WTC11 (cell line): ENCODE results near the gene CAPN2. TPM values are rescaled to one million over a fixed set of nuclear protein-coding genes. Genes with fewer than 3 reads are reported as not detected.

Experiments used
- ATAC-seq: fragments of 200-7000 bp; cut with Tn5 transposase; 2 replicates; pipeline ENCODE4 v1.10.0; 2021; ENCODE audit warnings: mild to moderate bottlenecking, moderate library complexity
- CTCF ChIA-PET: fragments of 300-600 bp; sonication (Branson Sonifier 250); formaldehyde crosslinking; loops from one replicate; lab custom pipeline; 2021; ENCODE audit warnings: antibody characterized with exemption; lab: Charles Lee
- POLR2A ChIA-PET: fragments of 350-600 bp; sonication (Branson Sonifier 250); formaldehyde crosslinking; loops from one replicate; lab custom pipeline; 2021; ENCODE audit warnings: antibody characterized with exemption; lab: Charles Lee
- DNase-seq: peaks from one replicate; pipeline ENCODE4 v3.0.0; 2021; ENCODE audit warnings: low spot score
- H3K27ac Mint-ChIP-seq: 2 replicates; pipeline ENCODE4 v1.8.0; 2021; ENCODE audit warnings: mixed read lengths
- H3K27me3 Mint-ChIP-seq: 2 replicates; pipeline ENCODE4 v1.8.0; 2021; ENCODE audit warnings: low read depth, mild to moderate bottlenecking, moderate library complexity, mixed read lengths
- H3K36me3 Mint-ChIP-seq: 2 replicates; pipeline ENCODE4 v1.8.0; 2021; ENCODE audit warnings: mixed read lengths
- H3K4me1 Mint-ChIP-seq: 2 replicates; pipeline ENCODE4 v1.8.0; 2022; ENCODE audit warnings: mixed read lengths
- H3K4me3 Mint-ChIP-seq: 2 replicates; pipeline ENCODE4 v1.8.0; 2021; ENCODE audit warnings: mild to moderate bottlenecking, moderate library complexity, mixed read lengths
- H3K9me3 Mint-ChIP-seq: 2 replicates; pipeline ENCODE4 v1.8.0; 2021; ENCODE audit warnings: mixed read lengths
- AFF4 ChIP-seq: sonication (generic); formaldehyde crosslinking; IDR thresholded peaks from 2 replicates; pipeline ENCODE4 v1.8.1; 2023; ENCODE audit warnings: mild to moderate bottlenecking, missing genetic modification reagents, borderline replicate concordance
- ATF6 ChIP-seq: sonication (generic); formaldehyde crosslinking; IDR thresholded peaks from 2 replicates; pipeline ENCODE4 v1.8.1; 2023; ENCODE audit warnings: mild to moderate bottlenecking, missing genetic modification reagents
- CTCF ChIP-seq: fragments of 200-600 bp; IDR thresholded peaks from 2 replicates; pipeline ENCODE4 v1.8.0; 2022; ENCODE audit warnings: antibody characterized with exemption
- E2F4 ChIP-seq: sonication (generic); formaldehyde crosslinking; IDR thresholded peaks from 2 replicates; pipeline ENCODE4 v1.8.1; 2022; ENCODE audit warnings: low read depth, mild to moderate bottlenecking, moderate library complexity, missing genetic modification reagents, borderline replicate concordance
- E2F5 ChIP-seq: sonication (generic); formaldehyde crosslinking; IDR thresholded peaks from 2 replicates; pipeline ENCODE4 v1.8.1; 2022; ENCODE audit warnings: mild to moderate bottlenecking, moderate library complexity, missing genetic modification reagents
- ESRRA ChIP-seq: sonication (generic); formaldehyde crosslinking; IDR thresholded peaks from 2 replicates; pipeline ENCODE4 v1.8.1; 2022; ENCODE audit warnings: mild to moderate bottlenecking, missing genetic modification reagents, borderline replicate concordance
- ETV6 ChIP-seq: sonication (generic); formaldehyde crosslinking; IDR thresholded peaks from 2 replicates; pipeline ENCODE4 v1.8.1; 2022; ENCODE audit warnings: mild to moderate bottlenecking, missing genetic modification reagents
- GABPB1 ChIP-seq: sonication (generic); formaldehyde crosslinking; IDR thresholded peaks from 2 replicates; pipeline ENCODE4 v1.8.1; 2023; ENCODE audit warnings: mild to moderate bottlenecking, missing genetic modification reagents
- MXD4 ChIP-seq: fragments of 250-450 bp; sonication (Bioruptor Pico); IDR thresholded peaks from 2 replicates; pipeline ENCODE4 v1.8.0; 2021; ENCODE audit warnings: mild to moderate bottlenecking, moderate library complexity, borderline replicate concordance
- NFE2L1 ChIP-seq: sonication (generic); formaldehyde crosslinking; IDR thresholded peaks from 2 replicates; pipeline ENCODE4 v1.8.1; 2023; ENCODE audit warnings: missing genetic modification reagents
- OVOL2 ChIP-seq: fragments of 250-450 bp; sonication (Bioruptor Pico); IDR thresholded peaks from 2 replicates; pipeline ENCODE4 v1.9.0; 2021; ENCODE audit warnings: mild to moderate bottlenecking, borderline replicate concordance
- SOX15 ChIP-seq: fragments of 250-450 bp; sonication (Bioruptor Pico); IDR thresholded peaks from 2 replicates; pipeline ENCODE4 v1.9.0; 2021; ENCODE audit warnings: mild to moderate bottlenecking
- TP53 ChIP-seq: sonication (generic); formaldehyde crosslinking; IDR thresholded peaks from 2 replicates; pipeline ENCODE4 v1.8.1; 2023; ENCODE audit warnings: mild to moderate bottlenecking, missing genetic modification reagents
- ZNF219 ChIP-seq: sonication (generic); formaldehyde crosslinking; IDR thresholded peaks from 2 replicates; pipeline ENCODE4 v1.8.0; 2023; ENCODE audit warnings: missing genetic modification reagents, mild to moderate bottlenecking, borderline replicate concordance
- ZNF396 ChIP-seq: fragments of 250-450 bp; sonication (Bioruptor Pico); IDR thresholded peaks from 2 replicates; pipeline ENCODE4 v1.8.0; 2021; ENCODE audit warnings: mild to moderate bottlenecking, moderate library complexity, borderline replicate concordance
- ZNF532 ChIP-seq: fragments of 250-450 bp; sonication (Bioruptor Pico); IDR thresholded peaks from 2 replicates; pipeline ENCODE4 v1.9.0; 2021; ENCODE audit warnings: mild to moderate bottlenecking, borderline replicate concordance
- total RNA-seq: library from RNA; stranded (reverse); gene quantifications from 3 replicates; pipeline ENCODE4 v1.2.3, GENCODE V29; 2021

CAPN2 gene
- total RNA-seq, 1 experiment from 2014 or later: 21.3 TPM

GRCh38 chr1:223802032-223802431, 89.7 kb downstream of the CAPN2 start:
- POLR2A ChIA-PET: no interaction called here
- ATAC-seq (no peak), DNase-seq (no peak)
- Mint-ChIP-seq H3K4me1 (no peaks in the 10 kb centered on the region), H3K9me3 (peaks cover under 1% of the 10 kb centered on the region; the same call in 1 of the 2 replicates), H3K4me3 (no peak overlapping the region), H3K27ac (no peak overlapping the region), H3K36me3 (peaks cover 67% of the 10 kb centered on the region), H3K27me3 (no peaks in the 10 kb centered on the region)
- CTCF ChIA-PET: interaction anchor here (1.2 kb wide), 1 partner anchor 44 kb away, joined by 4 read pairs; the partner anchor contains the start of gene TP53BP2
- no peak for TF ChIP-seq MXD4
- no peak for TF ChIP-seq E2F5
- TF ChIP-seq ATF6 (CRISPR knock-in tag): no peak
- no peak for TF ChIP-seq ZNF532 (CRISPR knock-in tag)
- TF ChIP-seq GABPB1 (CRISPR knock-in tag): no peak
- no peak for TF ChIP-seq CTCF
- TF ChIP-seq ZNF396 (CRISPR knock-in tag): no peak
- no peak for TF ChIP-seq NFE2L1 (CRISPR knock-in tag)
- no peak for TF ChIP-seq TP53
- no peak for TF ChIP-seq E2F4 (CRISPR knock-in tag)
- no peak for TF ChIP-seq SOX15 (CRISPR knock-in tag)
- TF ChIP-seq ESRRA (CRISPR knock-in tag): no peak
- no peak for TF ChIP-seq ETV6 (CRISPR knock-in tag)
- TF ChIP-seq OVOL2 (CRISPR knock-in tag): no peak
- TF ChIP-seq AFF4 (CRISPR knock-in tag): no peak
- no peak for TF ChIP-seq ZNF219 (CRISPR knock-in tag)
